ENCODE results near the gene RPUSD3. TPM values are rescaled to one million over a fixed set of nuclear protein-coding genes. Genes with fewer than 3 reads are reported as not detected.

RPUSD3 gene
- total RNA-seq, 1 donor from 2014 or later: 18.1 TPM

GRCh38 chr3:9803494-9803893, 40.3 kb downstream of the RPUSD3 start:
- no peak for DNase-seq

- no peak for DNase-seq
These were observed 43.3 kb downstream of the RPUSD3 start for GRCh38 chr3:9800529-9800928.

- no peak for DNase-seq
These were observed 46.4 kb downstream of the RPUSD3 start for GRCh38 chr3:9797196-9797945.

GRCh38 chr3:9795207-9795606, 48.6 kb downstream of the RPUSD3 start:
- DNase-seq: no peak

- DNase-seq: no peak
These were observed 49.4 kb downstream of the RPUSD3 start for GRCh38 chr3:9794400-9794799.

- no peak for DNase-seq
These were observed 50.5 kb downstream of the RPUSD3 start for GRCh38 chr3:9793161-9793781.

GRCh38 chr3:9792405-9793160, 51.2 kb downstream of the RPUSD3 start, which contains the start of the genes ARPC4 and TADA3:
Gene ARPC4 (plus strand): TSS chr3:9793082. CDS start chr3:9793122, 40 bp downstream.
Gene TADA3 (minus strand): TSS chr3:9792473. CDS start chr3:9791466, 1,007 bp downstream.
- peak; percentile 97 for DNase-seq

- DNase-seq: no peak
These were observed 51.9 kb downstream of the RPUSD3 start for GRCh38 chr3:9791790-9792404.

GRCh38 chr3:9791127-9791526, 52.7 kb downstream of the RPUSD3 start:
- DNase-seq: no peak

Other genes starting within 250 kb of the RPUSD3 start
- gene MTMR14, start 194.5 kb downstream of the RPUSD3 start, total RNA-seq: 21.1 TPM
- gene CPNE9, start 140.2 kb downstream of the RPUSD3 start, total RNA-seq: 0.39 TPM
- 12.0 TPM for gene BRPF1, start 112.3 kb downstream of the RPUSD3 start, total RNA-seq
- 23.5 TPM for gene OGG1, start 94.1 kb downstream of the RPUSD3 start, total RNA-seq
- 24.6 TPM for gene CAMK1, start 74.1 kb downstream of the RPUSD3 start, total RNA-seq
- 20.8 TPM for gene TADA3, start 51.5 kb downstream of the RPUSD3 start, total RNA-seq
- 77.7 TPM for gene ARPC4, start 50.9 kb downstream of the RPUSD3 start, total RNA-seq
- gene TTLL3, start 33.7 kb downstream of the RPUSD3 start, total RNA-seq: 64.3 TPM
- 29.4 TPM for gene CIDEC, start 36.2 kb upstream of the RPUSD3 start, total RNA-seq
- 16.3 TPM for gene JAGN1, start 46.6 kb upstream of the RPUSD3 start, total RNA-seq
- gene IL17RE, start 58.8 kb upstream of the RPUSD3 start, total RNA-seq: 6.3 TPM
- gene IL17RC, start 73.1 kb upstream of the RPUSD3 start, total RNA-seq: 22.2 TPM
- gene CRELD1, start 89.8 kb upstream of the RPUSD3 start, total RNA-seq: 25.8 TPM
- 1.2 TPM for gene PRRT3, start 108.4 kb upstream of the RPUSD3 start, total RNA-seq
- gene EMC3, start 142.8 kb upstream of the RPUSD3 start, total RNA-seq: 33.6 TPM
- gene FANCD2, start 182.4 kb upstream of the RPUSD3 start, total RNA-seq: 15.0 TPM